Measurements from ENCODE around the gene CST8.

CST8 gene

GRCh38 chr20:23488996-23489395 lies 1.9 kb upstream of the CST8 start:
- TF ChIP-seq CTCF (IDR thresholded peaks at IDR 0.05; ENCODE audit: low read depth, low read length), result no peak
- H3K4me3 ChIP-seq (replicated peaks in 1 of 2; ENCODE audit: low read depth in 2 of 2, low read length in 2 of 2), result no peak overlapping the region
- DNase-seq (ENCODE audit: low read depth in 2 of 2), result no peak

GRCh38 chr20:23492292-23492691 lies 1.4 kb downstream of the CST8 start:
- no peak for DNase-seq (ENCODE audit: low read depth in 2 of 2)
- TF ChIP-seq CTCF (IDR thresholded peaks at IDR 0.05; ENCODE audit: low read depth, low read length), result no peak
- H3K4me3 ChIP-seq (replicated peaks in 1 of 2; ENCODE audit: low read depth in 2 of 2, low read length in 2 of 2), result no peak overlapping the region

GRCh38 chr20:23493172-23493772 lies 2.4 kb downstream of the CST8 start:
- no peak overlapping the region for H3K4me3 ChIP-seq (replicated peaks in 1 of 2; ENCODE audit: low read depth in 2 of 2, low read length in 2 of 2)
- DNase-seq (ENCODE audit: low read depth in 2 of 2), result no peak
- TF ChIP-seq CTCF (IDR thresholded peaks at IDR 0.05; ENCODE audit: low read depth, low read length), result no peak

- H3K4me3 ChIP-seq (replicated peaks in 1 of 2; ENCODE audit: low read depth in 2 of 2, low read length in 2 of 2), result no peak overlapping the region
- DNase-seq (ENCODE audit: low read depth in 2 of 2), result no peak
- TF ChIP-seq CTCF (IDR thresholded peaks at IDR 0.05; ENCODE audit: low read depth, low read length), result no peak
Observed at GRCh38 chr20:23497536-23497935, 6.6 kb downstream of the CST8 start.

- no peak for TF ChIP-seq CTCF (IDR thresholded peaks at IDR 0.05; ENCODE audit: low read depth, low read length)
- DNase-seq (ENCODE audit: low read depth in 2 of 2), result no peak
- no peak overlapping the region for H3K4me3 ChIP-seq (replicated peaks in 1 of 2; ENCODE audit: low read depth in 2 of 2, low read length in 2 of 2)
Observed at GRCh38 chr20:23501926-23502325, 11.0 kb downstream of the CST8 start.

- TF ChIP-seq CTCF (IDR thresholded peaks at IDR 0.05; ENCODE audit: low read depth, low read length), result no peak
- no peak overlapping the region for H3K4me3 ChIP-seq (replicated peaks in 1 of 2; ENCODE audit: low read depth in 2 of 2, low read length in 2 of 2)
- DNase-seq (ENCODE audit: low read depth in 2 of 2), result no peak
Observed at GRCh38 chr20:23503649-23504048, 12.7 kb downstream of the CST8 start.

- TF ChIP-seq CTCF (IDR thresholded peaks at IDR 0.05; ENCODE audit: low read depth, low read length), result no peak
- no peak overlapping the region for H3K4me3 ChIP-seq (replicated peaks in 1 of 2; ENCODE audit: low read depth in 2 of 2, low read length in 2 of 2)
- no peak for DNase-seq (ENCODE audit: low read depth in 2 of 2)
Observed at GRCh38 chr20:23507346-23507745, 16.4 kb downstream of the CST8 start.

Data from cardiac fibroblast (primary cell).